GM23338 (cell line): ENCODE data around the gene ANO6. TPM values are rescaled to one million over a fixed set of nuclear protein-coding genes. Genes with fewer than 3 reads are reported as not detected.

ENCODE experiments used
- ATAC-seq: fragments of 200-7000 bp; cut with Tn5 transposase; 3 replicates; pipeline ENCODE4 v1.9.1; 2020
- DNase-seq: peaks from one replicate; pipeline ENCODE4 v3.0.0-alpha.2; 2015; ENCODE audit warnings: low spot score
- H2AFZ ChIP-seq: fragments of 200-600 bp; sonication (generic); 2 replicates; pipeline ENCODE4 v1.8.0; 2016; ENCODE audit warnings: antibody characterized with exemption, mild to moderate bottlenecking, moderate library complexity
- H3F3A ChIP-seq: fragments of 200-600 bp; sonication (generic); replicated peaks from 2 replicates; pipeline ENCODE4 v1.8.0; 2017; ENCODE audit warnings: antibody characterized with exemption, mixed run types, low read depth
- H3K27ac ChIP-seq: fragments of 200-600 bp; sonication (generic); 2 replicates; pipeline ENCODE4 v1.6.1; 2016; ENCODE audit warnings: low read depth
- H3K27me3 ChIP-seq: fragments of 200-600 bp; sonication (generic); 2 replicates; pipeline ENCODE4 v1.8.0; 2016; ENCODE audit warnings: mild to moderate bottlenecking, mixed run types, moderate library complexity; ENCODE audit not compliant: insufficient read depth
- H3K36me3 ChIP-seq: fragments of 200-600 bp; sonication (generic); 2 replicates; pipeline ENCODE4 v1.8.0; 2016; ENCODE audit warnings: mild to moderate bottlenecking; ENCODE audit not compliant: insufficient read depth
- H3K4me1 ChIP-seq: fragments of 200-600 bp; sonication (generic); 2 replicates; pipeline ENCODE4 v1.8.0; 2016; ENCODE audit warnings: mild to moderate bottlenecking, moderate library complexity; ENCODE audit not compliant: insufficient read depth
- H3K4me2 ChIP-seq: fragments of 200-600 bp; sonication (generic); 2 replicates; pipeline ENCODE4 v1.7.1; 2017; ENCODE audit warnings: mixed run types
- H3K4me3 ChIP-seq: fragments of 200-600 bp; sonication (generic); 2 replicates; pipeline ENCODE4 v1.6.1; 2016; ENCODE audit warnings: mixed run types
- H3K79me2 ChIP-seq: fragments of 200-600 bp; sonication (generic); replicated peaks from 2 replicates; pipeline ENCODE4 v1.8.0; 2017; ENCODE audit warnings: mild to moderate bottlenecking; ENCODE audit not compliant: insufficient read depth
- H3K9me2 ChIP-seq: fragments of 200-600 bp; sonication (generic); 2 replicates; pipeline ENCODE4 v1.8.0; 2017; ENCODE audit not compliant: insufficient read depth
- H4K20me1 ChIP-seq: fragments of 200-600 bp; sonication (generic); replicated peaks from 2 replicates; pipeline ENCODE4 v1.8.0; 2017; ENCODE audit warnings: mild to moderate bottlenecking; ENCODE audit not compliant: insufficient read depth
- H3K27ac Mint-ChIP-seq: 2 replicates; pipeline ENCODE4 v1.8.0; 2020; ENCODE audit warnings: inconsistent platforms, mild to moderate bottlenecking, moderate library complexity, mixed read lengths
- H3K27me3 Mint-ChIP-seq: 3 replicates; pipeline ENCODE4 v1.8.0; 2022; ENCODE audit warnings: low read depth, mild to moderate bottlenecking, moderate library complexity, mixed read lengths, inconsistent platforms; ENCODE audit not compliant: insufficient read depth, poor library complexity
- H3K36me3 Mint-ChIP-seq: 3 replicates; pipeline ENCODE4 v1.8.0; 2021; ENCODE audit warnings: low read depth, mild to moderate bottlenecking, inconsistent platforms, moderate library complexity, mixed read lengths
- H3K4me1 Mint-ChIP-seq: 3 replicates; pipeline ENCODE4 v1.8.0; 2020; ENCODE audit warnings: mild to moderate bottlenecking, inconsistent platforms, mixed read lengths
- H3K4me3 Mint-ChIP-seq: 3 replicates; pipeline ENCODE4 v1.8.0; 2021; ENCODE audit warnings: moderate library complexity, mild to moderate bottlenecking, inconsistent platforms, mixed read lengths
- H3K9me3 Mint-ChIP-seq: 3 replicates; pipeline ENCODE4 v1.8.0; 2020; ENCODE audit warnings: moderate library complexity, mild to moderate bottlenecking, inconsistent platforms, mixed read lengths
- EZH2 ChIP-seq: fragments of 200-600 bp; sonication (generic); IDR thresholded peaks from one replicate; pipeline ENCODE4 v1.8.0; 2017; ENCODE audit warnings: antibody characterized with exemption, mild to moderate bottlenecking, low read depth; ENCODE audit not compliant: unreplicated experiment
- EZH2phosphoT487 ChIP-seq: fragments of 200-600 bp; sonication (generic); IDR thresholded peaks from one replicate; pipeline ENCODE4 v1.8.1; 2018; ENCODE audit warnings: antibody characterized with exemption; ENCODE audit not compliant: unreplicated experiment
- NANOG ChIP-seq: IDR thresholded peaks from 2 replicates; pipeline ENCODE4 v1.6.1; 2016; ENCODE audit warnings: antibody characterized with exemption, borderline replicate concordance
- POLR2AphosphoS5 ChIP-seq: IDR thresholded peaks from 2 replicates; pipeline ENCODE4 v1.6.1; 2016; ENCODE audit warnings: antibody characterized with exemption, low read depth
- STAT1 ChIP-seq: IDR thresholded peaks from one replicate; pipeline ENCODE4 v1.6.1; 2016; ENCODE audit warnings: antibody characterized with exemption; ENCODE audit not compliant: unreplicated experiment
- ZNF114 ChIP-seq: fragments of 250-450 bp; sonication (Bioruptor Pico); IDR thresholded peaks from 2 replicates; pipeline ENCODE4 v1.5.0; 2020; ENCODE audit warnings: mild to moderate bottlenecking, moderate library complexity
- polyA plus RNA-seq: library from polyadenylated mRNA; unstranded; fragments of >200 nt; fragmentation: Nextera tagmentation; extraction: Ambion mirVana; gene quantifications from 2 replicates; pipeline ENCODE4 v1.2.1, GENCODE V29; 2016
- total RNA-seq: library from RNA; depleted of rRNA; stranded (reverse); fragments of >200 nt; shearing (Covaris generic); gene quantifications from 2 replicates; pipeline ENCODE4 v1.2.3, GENCODE V29; 2014
- TF ChIP-seq, protein P1 (sequence below): IDR thresholded peaks from 2 replicates; pipeline ENCODE4 v1.6.1; 2016; ENCODE audit warnings: antibody characterized with exemption
- TF ChIP-seq, protein P2 (sequence below): fragments of 250-450 bp; sonication (Bioruptor Pico); IDR thresholded peaks from 2 replicates; pipeline ENCODE4 v1.5.0; 2020; ENCODE audit warnings: mild to moderate bottlenecking, moderate library complexity
- TF ChIP-seq, protein P3 (sequence below), 2 experiments: fragments of 200-600 bp in 1 of 2; sonication (generic) in 1 of 2; conservative IDR thresholded peaks; 2 replicates each; pipeline versions ENCODE4 v1.5.1 to v1.6.1; 2016 to 2017; ENCODE audit warnings: antibody characterized with exemption in 2 of 2, low read depth in 2 of 2, mild to moderate bottlenecking in 2 of 2, moderate library complexity in 1 of 2

Gene ANO6
- total and polyA plus RNA-seq, 2 experiments from 2014 or later = 21.1 to 48.9 TPM

DNA sequence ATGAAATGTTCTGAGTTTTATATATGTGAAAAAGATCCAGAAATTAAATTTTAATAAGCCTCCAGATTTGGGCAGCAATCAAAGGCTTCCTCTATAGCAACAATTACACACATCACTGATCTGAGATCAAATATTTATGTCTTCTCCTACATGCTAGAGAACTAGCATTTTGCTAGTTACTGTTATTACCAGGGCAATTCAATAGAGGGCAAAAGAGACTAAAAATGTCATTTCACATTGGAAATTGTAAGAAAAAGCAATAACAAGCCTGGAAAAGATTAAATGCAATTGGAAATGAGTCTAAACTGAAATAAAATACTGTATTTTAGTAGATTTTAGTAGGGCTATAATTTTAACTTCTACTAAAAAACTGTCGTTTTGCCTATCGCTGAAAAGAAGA, 32.6 kb upstream of the ANO6 start:
- H3K4me3 Mint-ChIP-seq = no peak overlapping the region
- peaks cover 15% of the 10 kb centered on the region for H3K9me3 Mint-ChIP-seq

DNA sequence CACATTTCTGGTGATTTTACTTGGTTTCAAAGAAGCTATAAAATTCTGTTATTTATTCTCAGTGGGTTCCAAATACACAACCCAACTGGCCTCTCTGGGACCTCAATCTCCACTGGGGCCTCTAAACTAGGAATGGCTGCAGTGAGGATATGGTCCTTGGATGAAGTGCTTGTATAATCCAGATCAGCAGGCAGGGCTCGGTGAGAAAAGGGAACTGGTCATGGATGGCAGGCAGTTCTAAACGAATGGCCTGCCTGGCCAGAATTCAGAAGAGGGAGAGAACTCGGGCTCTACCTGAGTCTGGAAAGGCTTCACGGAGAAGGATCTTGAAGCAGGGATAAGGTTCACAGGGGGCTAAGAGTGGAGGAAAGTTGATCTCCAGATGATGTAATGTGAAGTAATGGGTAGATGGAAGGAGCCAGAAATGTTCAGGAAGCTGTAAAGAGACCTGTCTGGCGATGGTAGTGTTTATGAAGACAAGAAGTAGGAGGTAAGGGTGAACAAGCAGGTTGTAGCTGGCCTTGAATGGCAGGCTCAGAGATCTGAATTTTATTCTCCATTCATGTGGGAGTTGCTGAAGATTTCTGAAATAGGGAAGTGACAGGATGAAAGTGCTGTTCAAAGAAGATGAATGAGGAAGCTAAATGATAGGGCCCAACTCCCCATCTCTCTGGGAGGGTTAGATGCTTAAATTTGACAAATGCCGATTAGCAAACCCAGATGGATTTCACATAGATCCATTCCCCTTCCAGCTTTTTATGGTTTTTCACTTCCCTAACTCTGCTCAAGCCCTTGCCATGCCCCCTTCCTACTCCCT, 31.5 kb upstream of the ANO6 start:
- H3K27ac Mint-ChIP-seq = no peak overlapping the region
- ATAC-seq (no peak), DNase-seq (no peak)
- Histone ChIP-seq H2AFZ (no peak overlapping the region), H3K79me2 (no peaks in the 10 kb centered on the region), H4K20me1 (0 out of 2 replicates have a peak, but pooled peaks cover under 1% of the 10 kb centered on the region), H3K4me3 (no peak overlapping the region), H3K27ac (no peak overlapping the region), H3K27me3 (no peaks in the 10 kb centered on the region), H3K36me3 (no peaks in the 10 kb centered on the region), H3F3A (no peaks in the 10 kb centered on the region), H3K9me2 (no peaks in the 10 kb centered on the region), H3K4me1 (no peaks in the 10 kb centered on the region), H3K4me2 (no peak overlapping the region)
- H3K9me3 Mint-ChIP-seq = 0 out of 3 replicates have a peak, but pooled peaks cover 4% of the 10 kb centered on the region
- H3K27me3 Mint-ChIP-seq = no peaks in the 10 kb centered on the region
- H3K4me1 Mint-ChIP-seq = no peaks in the 10 kb centered on the region; the same call in 2 of the 3 replicates
- H3K36me3 Mint-ChIP-seq = peaks cover 15% of the 10 kb centered on the region
- H3K4me3 Mint-ChIP-seq = no peak overlapping the region
- TF ChIP-seq, protein P1, sequence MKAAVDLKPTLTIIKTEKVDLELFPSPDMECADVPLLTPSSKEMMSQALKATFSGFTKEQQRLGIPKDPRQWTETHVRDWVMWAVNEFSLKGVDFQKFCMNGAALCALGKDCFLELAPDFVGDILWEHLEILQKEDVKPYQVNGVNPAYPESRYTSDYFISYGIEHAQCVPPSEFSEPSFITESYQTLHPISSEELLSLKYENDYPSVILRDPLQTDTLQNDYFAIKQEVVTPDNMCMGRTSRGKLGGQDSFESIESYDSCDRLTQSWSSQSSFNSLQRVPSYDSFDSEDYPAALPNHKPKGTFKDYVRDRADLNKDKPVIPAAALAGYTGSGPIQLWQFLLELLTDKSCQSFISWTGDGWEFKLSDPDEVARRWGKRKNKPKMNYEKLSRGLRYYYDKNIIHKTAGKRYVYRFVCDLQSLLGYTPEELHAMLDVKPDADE = no peak
- TF ChIP-seq NANOG (no peak), STAT1 (no peak), EZH2 (no peak), ZNF114 (no peak), POLR2AphosphoS5 (no peak)
- TF ChIP-seq, protein P2, sequence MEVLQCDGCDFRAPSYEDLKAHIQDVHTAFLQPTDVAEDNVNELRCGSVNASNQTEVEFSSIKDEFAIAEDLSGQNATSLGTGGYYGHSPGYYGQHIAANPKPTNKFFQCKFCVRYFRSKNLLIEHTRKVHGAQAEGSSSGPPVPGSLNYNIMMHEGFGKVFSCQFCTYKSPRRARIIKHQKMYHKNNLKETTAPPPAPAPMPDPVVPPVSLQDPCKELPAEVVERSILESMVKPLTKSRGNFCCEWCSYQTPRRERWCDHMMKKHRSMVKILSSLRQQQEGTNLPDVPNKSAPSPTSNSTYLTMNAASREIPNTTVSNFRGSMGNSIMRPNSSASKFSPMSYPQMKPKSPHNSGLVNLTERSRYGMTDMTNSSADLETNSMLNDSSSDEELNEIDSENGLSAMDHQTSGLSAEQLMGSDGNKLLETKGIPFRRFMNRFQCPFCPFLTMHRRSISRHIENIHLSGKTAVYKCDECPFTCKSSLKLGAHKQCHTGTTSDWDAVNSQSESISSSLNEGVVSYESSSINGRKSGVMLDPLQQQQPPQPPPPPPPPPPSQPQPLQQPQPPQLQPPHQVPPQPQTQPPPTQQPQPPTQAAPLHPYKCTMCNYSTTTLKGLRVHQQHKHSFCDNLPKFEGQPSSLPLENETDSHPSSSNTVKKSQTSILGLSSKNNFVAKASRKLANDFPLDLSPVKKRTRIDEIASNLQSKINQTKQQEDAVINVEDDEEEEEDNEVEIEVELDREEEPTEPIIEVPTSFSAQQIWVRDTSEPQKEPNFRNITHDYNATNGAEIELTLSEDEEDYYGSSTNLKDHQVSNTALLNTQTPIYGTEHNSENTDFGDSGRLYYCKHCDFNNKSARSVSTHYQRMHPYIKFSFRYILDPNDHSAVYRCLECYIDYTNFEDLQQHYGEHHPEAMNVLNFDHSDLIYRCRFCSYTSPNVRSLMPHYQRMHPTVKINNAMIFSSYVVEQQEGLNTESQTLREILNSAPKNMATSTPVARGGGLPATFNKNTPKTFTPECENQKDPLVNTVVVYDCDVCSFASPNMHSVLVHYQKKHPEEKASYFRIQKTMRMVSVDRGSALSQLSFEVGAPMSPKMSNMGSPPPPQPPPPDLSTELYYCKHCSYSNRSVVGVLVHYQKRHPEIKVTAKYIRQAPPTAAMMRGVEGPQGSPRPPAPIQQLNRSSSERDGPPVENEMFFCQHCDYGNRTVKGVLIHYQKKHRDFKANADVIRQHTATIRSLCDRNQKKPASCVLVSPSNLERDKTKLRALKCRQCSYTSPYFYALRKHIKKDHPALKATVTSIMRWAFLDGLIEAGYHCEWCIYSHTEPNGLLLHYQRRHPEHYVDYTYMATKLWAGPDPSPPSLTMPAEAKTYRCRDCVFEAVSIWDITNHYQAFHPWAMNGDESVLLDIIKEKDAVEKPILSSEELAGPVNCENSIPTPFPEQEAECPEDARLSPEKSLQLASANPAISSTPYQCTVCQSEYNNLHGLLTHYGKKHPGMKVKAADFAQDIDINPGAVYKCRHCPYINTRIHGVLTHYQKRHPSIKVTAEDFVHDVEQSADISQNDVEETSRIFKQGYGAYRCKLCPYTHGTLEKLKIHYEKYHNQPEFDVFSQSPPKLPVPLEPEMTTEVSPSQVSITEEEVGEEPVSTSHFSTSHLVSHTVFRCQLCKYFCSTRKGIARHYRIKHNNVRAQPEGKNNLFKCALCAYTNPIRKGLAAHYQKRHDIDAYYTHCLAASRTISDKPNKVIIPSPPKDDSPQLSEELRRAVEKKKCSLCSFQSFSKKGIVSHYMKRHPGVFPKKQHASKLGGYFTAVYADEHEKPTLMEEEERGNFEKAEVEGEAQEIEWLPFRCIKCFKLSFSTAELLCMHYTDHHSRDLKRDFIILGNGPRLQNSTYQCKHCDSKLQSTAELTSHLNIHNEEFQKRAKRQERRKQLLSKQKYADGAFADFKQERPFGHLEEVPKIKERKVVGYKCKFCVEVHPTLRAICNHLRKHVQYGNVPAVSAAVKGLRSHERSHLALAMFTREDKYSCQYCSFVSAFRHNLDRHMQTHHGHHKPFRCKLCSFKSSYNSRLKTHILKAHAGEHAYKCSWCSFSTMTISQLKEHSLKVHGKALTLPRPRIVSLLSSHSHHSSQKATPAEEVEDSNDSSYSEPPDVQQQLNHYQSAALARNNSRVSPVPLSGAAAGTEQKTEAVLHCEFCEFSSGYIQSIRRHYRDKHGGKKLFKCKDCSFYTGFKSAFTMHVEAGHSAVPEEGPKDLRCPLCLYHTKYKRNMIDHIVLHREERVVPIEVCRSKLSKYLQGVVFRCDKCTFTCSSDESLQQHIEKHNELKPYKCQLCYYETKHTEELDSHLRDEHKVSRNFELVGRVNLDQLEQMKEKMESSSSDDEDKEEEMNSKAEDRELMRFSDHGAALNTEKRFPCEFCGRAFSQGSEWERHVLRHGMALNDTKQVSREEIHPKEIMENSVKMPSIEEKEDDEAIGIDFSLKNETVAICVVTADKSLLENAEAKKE (CRISPR knock-in tag) = no peak

More for the DNA sequence above, 32.6 kb upstream of the ANO6 start:
- Histone ChIP-seq H3K27me3 (no peaks in the 10 kb centered on the region), H3K9me2 (no peaks in the 10 kb centered on the region), H3K27ac (no peak overlapping the region), H2AFZ (no peak overlapping the region), H3K79me2 (no peaks in the 10 kb centered on the region), H3K4me1 (no peaks in the 10 kb centered on the region), H3K4me2 (no peak overlapping the region), H3F3A (no peaks in the 10 kb centered on the region), H3K4me3 (no peak overlapping the region), H3K36me3 (peaks cover 4% of the 10 kb centered on the region; the same call in 1 of the 2 replicates), H4K20me1 (no peaks in the 10 kb centered on the region)
- no peak for TF ChIP-seq EZH2phosphoT487
- TF ChIP-seq, protein P3, sequence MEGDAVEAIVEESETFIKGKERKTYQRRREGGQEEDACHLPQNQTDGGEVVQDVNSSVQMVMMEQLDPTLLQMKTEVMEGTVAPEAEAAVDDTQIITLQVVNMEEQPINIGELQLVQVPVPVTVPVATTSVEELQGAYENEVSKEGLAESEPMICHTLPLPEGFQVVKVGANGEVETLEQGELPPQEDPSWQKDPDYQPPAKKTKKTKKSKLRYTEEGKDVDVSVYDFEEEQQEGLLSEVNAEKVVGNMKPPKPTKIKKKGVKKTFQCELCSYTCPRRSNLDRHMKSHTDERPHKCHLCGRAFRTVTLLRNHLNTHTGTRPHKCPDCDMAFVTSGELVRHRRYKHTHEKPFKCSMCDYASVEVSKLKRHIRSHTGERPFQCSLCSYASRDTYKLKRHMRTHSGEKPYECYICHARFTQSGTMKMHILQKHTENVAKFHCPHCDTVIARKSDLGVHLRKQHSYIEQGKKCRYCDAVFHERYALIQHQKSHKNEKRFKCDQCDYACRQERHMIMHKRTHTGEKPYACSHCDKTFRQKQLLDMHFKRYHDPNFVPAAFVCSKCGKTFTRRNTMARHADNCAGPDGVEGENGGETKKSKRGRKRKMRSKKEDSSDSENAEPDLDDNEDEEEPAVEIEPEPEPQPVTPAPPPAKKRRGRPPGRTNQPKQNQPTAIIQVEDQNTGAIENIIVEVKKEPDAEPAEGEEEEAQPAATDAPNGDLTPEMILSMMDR (conservative IDR thresholded peaks at IDR 0.05; ENCODE audit: low read depth in 2 of 2) = peak in 1 of 2 experiments; percentile 53; a peak in 3 of 4 replicates
- ATAC-seq (no peak), DNase-seq (no peak)
- Mint-ChIP-seq H3K36me3 (peaks cover 22% of the 10 kb centered on the region), H3K27me3 (no peaks in the 10 kb centered on the region), H3K4me1 (no peaks in the 10 kb centered on the region; the same call in 2 of the 3 replicates), H3K27ac (no peak overlapping the region)
